OCI-LY1 (cell line): ENCODE data around the gene KAT2B.

Experiments
- H2AFZ ChIP-seq: fragments of 200-600 bp; sonication (generic), shearing (Covaris generic); 2 replicates; pipeline ENCODE4 v1.6.0; 2014; ENCODE audit warnings: antibody characterized with exemption, mild to moderate bottlenecking, low read length
- H3F3A ChIP-seq: fragments of 200-600 bp; sonication (generic), shearing (Covaris generic); 2 replicates; pipeline ENCODE4 v1.6.0; 2014; ENCODE audit warnings: mild to moderate bottlenecking, antibody characterized with exemption, low read length, moderate library complexity; ENCODE audit not compliant: insufficient read depth
- H3K27ac ChIP-seq: fragments of 200-600 bp; sonication (generic); 2 replicates; pipeline ENCODE4 v1.5.1; 2014; ENCODE audit warnings: low read length, mixed run types, mild to moderate bottlenecking, low read depth; ENCODE audit not compliant: poor library complexity, severe bottlenecking
- H3K27me3 ChIP-seq: fragments of 200-600 bp; sonication (generic); 2 replicates; pipeline ENCODE4 v1.6.0; 2014; ENCODE audit warnings: antibody characterized with exemption, mild to moderate bottlenecking, low read length, moderate library complexity; ENCODE audit not compliant: insufficient read depth
- H3K36me3 ChIP-seq: fragments of 200-600 bp; sonication (generic); 2 replicates; pipeline ENCODE4 v1.6.1; 2014; ENCODE audit warnings: mild to moderate bottlenecking, antibody characterized with exemption, low read length, moderate library complexity, mixed read lengths; ENCODE audit not compliant: insufficient read depth
- H3K4me1 ChIP-seq: fragments of 200-600 bp; sonication (generic); 2 replicates; pipeline ENCODE4 v1.5.1; 2014; ENCODE audit warnings: mild to moderate bottlenecking, low read length, moderate library complexity; ENCODE audit not compliant: insufficient read depth, severe bottlenecking
- H3K4me2 ChIP-seq: fragments of 200-600 bp; sonication (generic), shearing (Covaris generic); 2 replicates; pipeline ENCODE4 v1.6.1; 2014; ENCODE audit warnings: low read length
- H3K4me3 ChIP-seq: fragments of 200-600 bp; sonication (generic); 2 replicates; pipeline ENCODE4 v1.5.1; 2014; ENCODE audit warnings: low read length, low read depth, mild to moderate bottlenecking, mixed read lengths; ENCODE audit not compliant: poor library complexity, severe bottlenecking
- H3K79me2 ChIP-seq: fragments of 200-600 bp; shearing (Covaris generic); 2 replicates; pipeline ENCODE4 v1.6.1; 2016; ENCODE audit warnings: mixed run types, low read length, mixed read lengths; ENCODE audit not compliant: insufficient read depth
- H3K9ac ChIP-seq: fragments of 200-600 bp; sonication (generic), shearing (Covaris generic); 2 replicates; pipeline ENCODE4 v1.6.1; 2014; ENCODE audit warnings: mild to moderate bottlenecking, low read length, mixed read lengths
- H3K9me2 ChIP-seq: fragments of 200-600 bp; sonication (generic), shearing (Covaris generic); 2 replicates; pipeline ENCODE4 v1.6.1; 2014; ENCODE audit warnings: low read depth, mild to moderate bottlenecking, low read length, mixed read lengths
- H3K9me3 ChIP-seq: fragments of 200-600 bp; shearing (Covaris generic); 2 replicates; pipeline ENCODE4 v1.6.1; 2014; ENCODE audit warnings: low read length, mixed read lengths
- H4K20me1 ChIP-seq: fragments of 200-600 bp; sonication (generic), shearing (Covaris generic); 2 replicates; pipeline ENCODE4 v1.6.0; 2016; ENCODE audit warnings: mild to moderate bottlenecking, low read length; ENCODE audit not compliant: insufficient read depth
- CTCF ChIP-seq: fragments of 200-600 bp; sonication (generic), shearing (Covaris generic); IDR thresholded peaks from 2 replicates; pipeline ENCODE4 v1.5.1; 2017; ENCODE audit warnings: mild to moderate bottlenecking, antibody characterized with exemption, low read length, moderate library complexity, mixed read lengths
- EZH2 ChIP-seq: fragments of 200-600 bp; sonication (generic), shearing (Covaris generic); IDR thresholded peaks from 2 replicates; pipeline ENCODE4 v1.8.0; 2017; ENCODE audit warnings: borderline replicate concordance, mixed run types, mild to moderate bottlenecking, antibody characterized with exemption, low read length, moderate library complexity, mixed read lengths

The KAT2B gene

GRCh38 chr3:20125289-20125688, 85.0 kb downstream of the KAT2B start:
- no peaks in the 10 kb centered on the region for H3K9me3 ChIP-seq
- no peak overlapping the region for H2AFZ ChIP-seq
- no peak for TF ChIP-seq EZH2
- TF ChIP-seq CTCF: no peak
- H3K4me1 ChIP-seq: peaks cover 18% of the 10 kb centered on the region
- peak overlapping the region; percentile 73 for H3K27ac ChIP-seq
- peak overlapping the region; percentile 4; the same call in 1 of the 2 replicates for H3K9ac ChIP-seq
- H3K4me2 ChIP-seq: peak overlapping the region; percentile 60
- H3K4me3 ChIP-seq: peak overlapping the region; percentile 36
- H4K20me1 ChIP-seq: no peaks in the 10 kb centered on the region
- H3K36me3 ChIP-seq: peaks cover 47% of the 10 kb centered on the region
- H3K9me2 ChIP-seq: no peaks in the 10 kb centered on the region
- no peaks in the 10 kb centered on the region for H3K27me3 ChIP-seq
- H3F3A ChIP-seq: no peaks in the 10 kb centered on the region
- H3K79me2 ChIP-seq: no peaks in the 10 kb centered on the region

GRCh38 chr3:20125897-20126296, 85.7 kb downstream of the KAT2B start:
- no peaks in the 10 kb centered on the region for H4K20me1 ChIP-seq
- no peaks in the 10 kb centered on the region for H3K27me3 ChIP-seq
- H3K9me3 ChIP-seq: no peaks in the 10 kb centered on the region
- peaks cover 18% of the 10 kb centered on the region for H3K4me1 ChIP-seq
- H3K79me2 ChIP-seq: no peaks in the 10 kb centered on the region
- no peaks in the 10 kb centered on the region for H3F3A ChIP-seq
- peak overlapping the region; percentile 36 for H3K4me3 ChIP-seq
- H3K27ac ChIP-seq: peak overlapping the region; percentile 73
- peaks cover 44% of the 10 kb centered on the region for H3K36me3 ChIP-seq
- no peaks in the 10 kb centered on the region for H3K9me2 ChIP-seq
- peak overlapping the region; percentile 60 for H3K4me2 ChIP-seq
- H3K9ac ChIP-seq: peak overlapping the region; percentile 4; the same call in 1 of the 2 replicates
- no peak overlapping the region for H2AFZ ChIP-seq
- TF ChIP-seq CTCF (no peak), EZH2 (no peak)

- Histone ChIP-seq H3K27ac (no peak overlapping the region), H3K9me2 (no peaks in the 10 kb centered on the region), H3K9ac (no peak overlapping the region), H3K27me3 (no peaks in the 10 kb centered on the region), H3K9me3 (no peaks in the 10 kb centered on the region), H3K79me2 (no peaks in the 10 kb centered on the region), H2AFZ (no peak overlapping the region), H3K4me3 (no peak overlapping the region), H4K20me1 (no peaks in the 10 kb centered on the region), H3K4me1 (peaks cover 18% of the 10 kb centered on the region), H3K4me2 (no peak overlapping the region), H3K36me3 (peaks cover 27% of the 10 kb centered on the region), H3F3A (no peaks in the 10 kb centered on the region)
- TF ChIP-seq CTCF (no peak), EZH2 (no peak)
Observed at GRCh38 chr3:20128358-20128757, 88.1 kb downstream of the KAT2B start.
